Activated CD8-positive, alpha-beta memory T cell treated with anti-CD3 and anti-CD28 coated beads, Interleukin-2, amount 50 U/mL, for 24 hours (primary cell): ENCODE data around the gene C12orf60.
A peak's percentile ranks its signal among the peaks of the same experiment; 100 is the strongest.
"Not testable (repeated sequence)": the region's sequence is repeated elsewhere in the genome, so short reads cannot be mapped to it uniquely, and the experiment has no call there.

Experiments
- DNase-seq: peaks from one replicate; pipeline ENCODE4 v3.0.0-alpha.2; 2020; ENCODE audit errors: extremely low read depth

The C12orf60 gene, protein sequence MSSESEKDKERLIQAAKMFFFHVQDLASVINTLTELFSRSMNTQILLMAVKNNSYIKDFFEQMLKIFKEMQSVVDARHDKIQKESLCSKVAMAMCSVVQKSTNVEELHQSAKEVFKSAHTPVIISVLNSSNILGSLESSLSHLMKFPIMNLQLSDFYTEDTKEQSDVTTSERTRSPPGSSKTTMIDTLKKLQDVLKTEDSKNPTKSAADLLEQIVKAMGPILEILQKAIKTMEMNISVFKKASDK

GRCh38 chr12:14803011-14803829 lies at the start of gene C12orf60, which contains the start of gene WBP11:
C12orf60 (plus strand) TSS chr12:14803670; CDS start chr12:14822936, 19,266 bp downstream.
WBP11 (minus strand) TSS chr12:14803478; CDS start chr12:14801383, 2,095 bp downstream.
- peak; percentile 82 for DNase-seq

DNA sequence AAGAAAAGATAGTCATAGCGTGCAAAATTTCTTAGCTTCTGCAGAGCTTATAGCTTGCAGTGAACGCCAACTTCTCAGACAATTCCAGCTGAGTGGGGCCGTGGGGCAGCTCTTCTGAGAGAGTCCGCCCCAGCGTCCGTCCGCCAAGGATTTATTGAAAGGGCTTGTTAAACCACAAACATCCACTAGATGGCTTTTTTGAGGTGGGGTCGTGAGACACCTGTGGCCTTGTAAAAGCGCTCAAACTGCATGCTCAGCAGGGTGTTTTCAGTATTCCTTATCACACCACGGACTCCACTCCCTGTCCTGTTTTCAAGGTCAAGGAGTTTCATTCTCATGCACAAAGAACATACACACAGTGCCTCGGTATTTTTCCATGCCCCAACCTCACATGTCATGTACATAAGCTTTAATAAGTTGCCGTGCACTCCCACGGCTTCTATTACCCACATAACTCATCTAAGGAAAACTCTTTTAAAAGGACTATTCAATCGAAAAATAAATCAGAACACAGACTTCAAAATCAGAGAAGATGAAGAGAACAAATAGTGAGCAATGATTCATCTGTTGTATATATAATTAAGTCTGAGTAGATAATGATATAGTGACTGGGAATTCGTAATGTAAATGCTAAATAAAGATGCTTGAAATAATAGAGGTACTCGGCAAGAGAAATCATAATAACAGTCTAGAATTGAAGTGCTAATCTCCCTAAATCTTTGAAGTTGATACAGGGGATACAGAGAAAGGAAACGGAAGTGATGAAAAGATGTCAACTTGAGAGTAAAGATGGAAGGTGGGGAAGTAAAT lies 46.9 kb upstream of the C12orf60 start:
- no peak for DNase-seq

GRCh38 chr12:14759711-14760280 lies 43.7 kb upstream of the C12orf60 start:
- DNase-seq, result not testable (repeated sequence)

- DNase-seq, result no peak
These were observed 38.1 kb upstream of the C12orf60 start for GRCh38 chr12:14765398-14765797.

- not testable (repeated sequence) for DNase-seq
These were observed 37.5 kb upstream of the C12orf60 start for GRCh38 chr12:14766020-14766419.

- DNase-seq, result no peak
These were observed 36.7 kb upstream of the C12orf60 start for GRCh38 chr12:14766649-14767215.

DNA sequence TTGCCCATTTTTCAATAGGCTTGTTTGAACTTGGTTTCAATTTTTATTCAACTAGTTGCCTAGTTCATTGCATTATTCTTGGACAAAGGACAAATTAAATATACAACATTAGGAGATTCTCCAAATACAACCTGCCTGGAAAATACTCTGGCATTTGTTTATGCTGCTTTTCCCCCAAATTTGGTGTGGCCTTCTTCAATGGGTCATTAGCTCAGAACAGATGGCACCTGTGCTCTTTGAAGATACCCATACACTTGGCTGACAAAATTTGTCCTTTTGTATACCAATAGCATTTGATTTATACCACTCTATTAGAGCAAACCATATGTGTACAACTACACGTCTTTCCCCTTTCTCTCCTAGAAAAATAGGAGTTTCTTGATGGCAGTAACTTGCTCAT lies 35.9 kb upstream of the C12orf60 start:
- no peak for DNase-seq

- DNase-seq, result no peak
These were observed 34.6 kb upstream of the C12orf60 start for GRCh38 chr12:14768823-14769405.

GRCh38 chr12:14769466-14769968 lies 34.0 kb upstream of the C12orf60 start:
- DNase-seq, result no peak

DNA sequence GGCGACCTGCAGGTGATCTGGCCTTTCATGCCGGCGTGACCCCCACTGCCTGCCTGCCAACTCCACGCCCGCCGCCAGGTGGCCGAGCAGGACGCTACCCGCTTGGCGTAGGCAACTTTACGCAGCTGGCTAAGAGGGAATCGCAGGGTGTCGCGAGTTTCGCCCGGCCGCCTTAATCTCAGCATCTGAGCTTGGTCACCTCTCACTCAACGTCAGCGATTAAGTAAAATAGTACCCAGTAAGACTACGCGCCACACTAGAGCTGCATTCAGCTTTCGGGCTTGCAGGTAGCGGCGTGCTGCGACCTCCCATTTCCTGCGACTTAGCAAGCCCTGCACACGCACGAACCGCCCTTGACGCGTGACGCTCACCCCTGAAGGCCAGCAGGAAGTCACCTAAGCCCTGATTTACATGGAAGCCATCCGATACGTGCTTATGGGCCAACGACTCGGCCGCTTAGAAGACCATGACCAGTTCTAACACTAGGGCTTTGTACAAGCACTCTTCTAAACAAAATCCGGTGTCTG lies 33.4 kb upstream of the C12orf60 start:
- peak; percentile 63 for DNase-seq

DNA sequence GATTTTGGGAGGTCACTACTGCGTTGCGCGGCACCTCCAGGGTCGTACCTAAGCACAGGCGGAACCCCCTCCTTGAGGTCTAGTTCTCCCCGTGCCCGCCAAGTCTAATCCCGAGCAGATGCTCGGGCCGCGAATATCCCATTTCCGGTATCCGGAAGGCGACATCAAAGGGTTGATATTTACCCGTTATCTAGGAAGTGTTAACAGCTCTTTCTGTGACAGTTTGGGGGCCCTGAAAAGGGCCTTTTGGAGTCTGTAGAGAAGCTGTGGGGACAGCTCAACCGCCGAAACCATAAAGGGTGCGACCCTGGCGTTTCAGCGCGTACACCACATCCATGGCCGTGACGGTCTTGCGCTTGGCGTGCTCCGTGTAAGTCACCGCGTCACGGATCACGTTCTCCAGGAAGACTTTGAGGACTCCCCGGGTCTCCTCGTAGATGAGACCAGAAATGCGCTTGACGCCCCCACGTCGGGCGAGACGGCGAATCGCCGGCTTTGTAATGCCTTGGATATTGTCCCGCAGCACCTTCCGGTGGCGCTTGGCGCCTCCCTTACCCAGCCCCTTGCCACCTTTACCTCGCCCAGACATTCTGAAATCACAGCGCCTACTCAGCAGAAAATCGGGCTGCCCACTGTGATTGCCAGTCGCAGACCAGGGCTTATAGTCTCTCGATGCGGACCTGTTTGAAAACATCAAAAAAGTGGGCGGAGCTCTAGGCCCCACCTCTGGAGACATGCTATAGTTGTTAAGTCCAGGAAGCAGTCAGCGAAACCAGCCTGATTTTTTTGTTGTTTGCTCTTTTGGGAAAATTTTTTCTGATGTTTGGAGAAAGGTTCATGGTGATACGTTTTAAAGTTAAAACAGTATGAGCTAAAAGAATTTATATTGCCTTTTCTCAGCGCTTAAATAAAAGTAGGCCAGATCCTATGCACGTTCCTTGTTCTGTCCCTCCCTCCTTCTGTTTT lies 32.7 kb upstream of the C12orf60 start:
- peak; percentile 89 for DNase-seq

DNA sequence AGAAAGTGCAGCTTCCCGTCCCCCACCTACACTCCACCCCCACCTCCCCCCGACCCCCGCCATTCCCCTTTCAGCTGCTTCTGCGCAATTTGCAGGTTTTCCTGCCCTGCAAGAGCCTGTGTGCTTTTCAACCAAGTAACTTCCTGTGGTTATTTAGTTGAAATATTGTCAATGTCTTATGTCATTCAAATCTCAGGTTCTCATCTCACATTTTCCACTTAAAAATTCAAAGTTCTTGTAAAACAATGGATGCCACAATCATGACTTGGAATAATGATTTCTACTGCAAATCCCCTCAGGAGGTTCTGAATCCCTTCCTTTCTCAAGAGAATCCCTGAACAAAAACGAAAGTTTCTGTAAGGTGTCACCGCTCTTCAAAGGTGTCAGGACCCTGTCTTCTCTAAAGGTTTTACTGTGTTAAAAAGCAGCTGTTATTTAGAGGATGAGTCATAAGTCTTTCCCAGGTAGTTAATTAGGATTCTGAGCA lies 31.8 kb upstream of the C12orf60 start:
- DNase-seq, result no peak

DNA sequence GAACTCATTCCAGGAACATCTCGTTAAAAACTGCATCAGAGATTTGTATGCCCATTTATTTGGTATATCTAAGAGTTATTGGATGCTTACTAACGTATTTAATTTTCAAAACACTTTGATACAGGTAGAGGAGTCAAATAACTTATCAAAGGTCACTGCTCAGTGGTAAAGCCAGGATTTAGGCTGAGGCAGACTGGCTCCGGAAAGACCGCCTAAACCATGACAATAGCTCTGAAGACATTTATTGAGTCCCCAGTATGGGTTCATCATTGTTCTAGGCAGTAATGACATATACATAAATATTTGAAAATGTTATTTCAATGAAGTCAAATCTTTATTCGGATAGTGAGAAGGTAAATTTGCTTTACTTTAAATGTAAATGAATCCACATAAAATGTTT lies 30.5 kb upstream of the C12orf60 start:
- DNase-seq, result no peak

GRCh38 chr12:14773685-14774073 lies 29.8 kb upstream of the C12orf60 start:
- DNase-seq, result no peak

DNA sequence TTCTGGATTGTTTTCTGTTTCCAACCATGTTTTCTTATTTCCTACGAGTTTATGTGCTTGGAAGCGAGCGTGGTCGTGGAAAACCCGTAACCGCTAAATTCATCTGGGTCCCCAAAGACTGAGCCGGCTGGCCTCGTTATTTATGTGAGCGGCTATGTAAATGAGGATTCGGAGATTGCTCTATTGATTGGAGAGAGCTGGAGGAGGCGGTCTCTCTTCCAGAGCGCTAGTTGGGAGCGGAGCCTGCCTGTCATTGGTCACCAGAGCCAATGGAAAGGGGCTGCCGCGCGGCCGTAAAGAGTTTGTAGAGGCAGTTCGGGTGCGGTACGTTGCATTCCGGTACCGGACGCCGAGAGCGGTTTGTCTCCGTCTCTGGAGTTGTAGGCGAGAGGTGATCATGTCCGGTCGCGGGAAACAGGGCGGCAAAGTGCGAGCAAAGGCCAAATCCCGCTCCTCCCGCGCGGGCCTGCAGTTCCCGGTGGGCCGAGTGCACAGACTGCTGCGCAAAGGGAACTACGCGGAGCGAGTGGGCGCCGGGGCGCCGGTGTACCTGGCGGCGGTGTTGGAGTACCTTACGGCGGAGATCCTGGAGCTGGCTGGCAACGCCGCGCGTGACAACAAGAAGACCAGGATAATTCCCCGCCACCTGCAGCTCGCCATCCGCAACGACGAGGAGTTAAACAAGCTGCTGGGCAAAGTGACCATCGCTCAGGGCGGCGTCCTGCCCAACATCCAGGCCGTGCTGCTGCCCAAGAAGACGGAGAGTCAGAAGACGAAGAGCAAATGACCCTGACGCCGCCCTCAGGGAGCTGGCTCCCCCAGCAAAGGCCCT lies 29.2 kb upstream of the C12orf60 start:
- peak; percentile 74 for DNase-seq

DNA sequence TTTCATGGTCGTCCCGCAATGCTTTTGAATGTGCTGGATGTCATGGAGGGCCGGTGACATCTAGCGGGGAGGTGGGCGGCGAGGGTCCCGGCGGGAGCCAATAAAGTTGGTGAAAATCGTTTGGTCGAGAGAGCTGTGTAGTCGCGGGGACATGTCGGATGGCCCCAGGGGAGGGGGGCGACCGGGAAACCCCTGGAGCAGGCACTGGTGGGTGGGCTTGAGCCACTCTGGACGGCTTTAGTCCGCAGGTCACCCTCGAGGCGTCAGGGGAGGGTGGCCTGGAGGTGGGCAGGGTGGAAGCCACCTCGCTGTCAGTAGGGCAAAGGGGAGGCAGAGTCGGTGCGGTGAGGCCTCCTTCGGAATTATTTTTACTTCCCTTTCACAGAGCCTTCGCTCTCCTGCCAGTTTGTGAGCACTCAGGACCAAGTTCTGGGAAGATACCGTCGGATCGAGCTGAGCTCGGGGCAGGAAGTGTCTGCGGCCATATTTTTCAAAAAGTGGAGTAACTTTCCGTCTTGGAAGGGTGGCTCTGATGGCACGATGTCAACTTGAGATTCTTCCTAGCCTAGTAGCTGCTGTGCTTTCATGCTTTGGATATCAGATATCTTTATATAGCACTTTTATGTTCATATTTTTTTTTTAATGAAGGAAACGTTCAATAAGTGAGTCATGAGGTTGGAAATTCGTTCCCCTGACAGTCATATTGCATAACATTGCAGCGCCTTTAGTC lies 28.4 kb upstream of the C12orf60 start:
- DNase-seq, result no peak

DNA sequence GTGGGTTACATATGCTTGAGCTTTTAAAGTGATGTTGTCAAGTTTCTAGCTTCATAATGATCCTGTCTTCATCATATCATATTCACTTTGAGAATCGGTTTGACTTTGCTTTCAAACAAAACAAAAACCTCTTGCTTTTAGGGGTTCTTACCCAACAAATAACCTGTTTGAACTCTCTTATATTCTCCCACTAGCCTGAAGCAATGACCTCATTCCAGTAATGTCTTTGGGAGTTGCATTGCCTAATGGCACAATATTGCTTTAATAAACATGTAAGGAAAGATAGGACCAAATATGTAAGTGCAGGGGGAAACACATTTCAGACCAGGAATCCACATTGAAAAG lies 27.9 kb upstream of the C12orf60 start:
- DNase-seq, result no peak
